Choroid plexus epithelial cell (primary cell): Measurements from ENCODE around the gene GGTA1.
"Not testable (repeated sequence)": the region's sequence is repeated elsewhere in the genome, so short reads cannot be mapped to it uniquely, and the experiment has no call there.

Source experiments
- DNase-seq: peaks from one replicate; pipeline ENCODE4 v3.0.0-alpha.2; 2010; ENCODE audit warnings: low read depth
- H3K4me3 ChIP-seq: 2 replicates; pipeline ENCODE4 v1.5.1; 2011; ENCODE audit warnings: low read depth, mild to moderate bottlenecking, control low read depth, low read length, moderate library complexity
- CTCF ChIP-seq: conservative IDR thresholded peaks from 2 replicates; pipeline ENCODE4 v1.5.1; 2011; ENCODE audit warnings: low read depth, mild to moderate bottlenecking, control low read depth, inconsistent platforms, low read length, moderate library complexity

Gene GGTA1

GRCh38 chr9:121441165-121441564 is 58.5 kb downstream of the GGTA1 start:
- no peak for DNase-seq
- TF ChIP-seq CTCF = no peak
- no peak overlapping the region for H3K4me3 ChIP-seq

- peak; percentile 68 for DNase-seq
- H3K4me3 ChIP-seq = no peak overlapping the region
- peak; percentile 57 for TF ChIP-seq CTCF
Measured at GRCh38 chr9:121439711-121440664, 59.7 kb downstream of the GGTA1 start.

- no peak for DNase-seq
- TF ChIP-seq CTCF = no peak
- no peak overlapping the region for H3K4me3 ChIP-seq
Measured at GRCh38 chr9:121439016-121439415, 60.6 kb downstream of the GGTA1 start.

- TF ChIP-seq CTCF = no peak
- H3K4me3 ChIP-seq = no peak overlapping the region
- DNase-seq = no peak
Measured at GRCh38 chr9:121437891-121438290, 61.8 kb downstream of the GGTA1 start.

- not testable (repeated sequence) for H3K4me3 ChIP-seq, DNase-seq
Measured at GRCh38 chr9:121437046-121437445, 62.6 kb downstream of the GGTA1 start.

- H3K4me3 ChIP-seq = no peak overlapping the region
- no peak for TF ChIP-seq CTCF
- DNase-seq = peak; percentile 80
Measured at GRCh38 chr9:121434969-121435368, 64.7 kb downstream of the GGTA1 start.

GRCh38 chr9:121427899-121428298 is 71.7 kb downstream of the GGTA1 start:
- DNase-seq = no peak
- no peak for TF ChIP-seq CTCF
- H3K4me3 ChIP-seq = no peak overlapping the region
